Natural killer cell (primary cell): Measurements from ENCODE around the gene PRKN. TPM values are rescaled to one million over a fixed set of nuclear protein-coding genes. Genes with fewer than 3 reads are reported as not detected.

Source experiments
- ATAC-seq, 3 donors: fragments of 150-1000 bp in 2 of 3; fragments of 200-7000 bp in 1 of 3; cut with Tn5 transposase; 1 replicate in 1 of 3; 2 replicates in 2 of 3; pipeline ENCODE4 v1.10.0; 2021; ENCODE audit warnings: mild to moderate bottlenecking in 2 of 3, moderate library complexity in 2 of 3
- DNase-seq, 2 donors: peaks; one replicate each; pipeline versions ENCODE4 v3.0.0 to v3.0.0-alpha.2; 2013 to 2021; ENCODE audit warnings: mixed read lengths in 1 of 2
- H3K27ac ChIP-seq: one replicate; pipeline ENCODE4 v1.5.1; 2013; ENCODE audit warnings: mild to moderate bottlenecking, low read length
- H3K27me3 ChIP-seq: one replicate; pipeline ENCODE4 v1.6.1; 2013; ENCODE audit warnings: low read length; ENCODE audit not compliant: control insufficient read depth, insufficient read depth
- H3K36me3 ChIP-seq: one replicate; pipeline ENCODE4 v1.6.1; 2013; ENCODE audit warnings: low read length; ENCODE audit not compliant: control insufficient read depth, insufficient read depth
- H3K4me1 ChIP-seq: one replicate; pipeline ENCODE4 v1.6.1; 2013; ENCODE audit warnings: low read length; ENCODE audit not compliant: control insufficient read depth, insufficient read depth
- H3K4me3 ChIP-seq: one replicate; pipeline ENCODE4 v1.5.1; 2013; ENCODE audit warnings: low read length
- H3K9me3 ChIP-seq: one replicate; pipeline ENCODE4 v1.6.1; 2013; ENCODE audit warnings: low read length; ENCODE audit not compliant: control insufficient read depth, insufficient read depth
- H3K27ac Mint-ChIP-seq, 2 donors: one replicate each; pipeline ENCODE4 v1.8.0; 2022; ENCODE audit warnings: mild to moderate bottlenecking in 2 of 2, mixed read lengths in 2 of 2, moderate library complexity in 1 of 2
- H3K27me3 Mint-ChIP-seq, 2 donors: one replicate each; pipeline ENCODE4 v1.8.0; 2022; ENCODE audit warnings: low read depth in 2 of 2, mixed read lengths in 2 of 2
- H3K36me3 Mint-ChIP-seq: one replicate; pipeline ENCODE4 v1.8.0; 2022; ENCODE audit warnings: mixed read lengths
- H3K4me1 Mint-ChIP-seq, 2 donors: one replicate each; pipeline ENCODE4 v1.8.0; 2022; ENCODE audit warnings: mixed read lengths in 2 of 2
- H3K4me3 Mint-ChIP-seq: one replicate; pipeline ENCODE4 v1.8.0; 2022; ENCODE audit warnings: mild to moderate bottlenecking, moderate library complexity, mixed read lengths
- H3K9me3 Mint-ChIP-seq, 2 donors: one replicate each; pipeline ENCODE4 v1.8.0; 2022; ENCODE audit warnings: mixed read lengths in 2 of 2
- WGBS: methylation state at CpG from one replicate; pipeline ENCODE4 v1.1.7; 2013; ENCODE audit warnings: missing lambda C conversion rate; ENCODE audit not compliant: insufficient coverage; 5-methylcytosine and 5-hydroxymethylcytosine counted together
- intact Hi-C: fragments of 100-400 bp; cut with micrococcal nuclease; formaldehyde crosslinking; loops from one replicate; pipeline ENCODE4 v1.14.2; 2022
- total RNA-seq, 4 donors: library from RNA; stranded (reverse); fragments of 120-200 nt in 1 of 4; gene quantifications; one replicate each; pipeline versions ENCODE4 v1.2.3 to v1.2.4, GENCODE V29; 2013 to 2022
- TF ChIP-seq, protein P1 (sequence below): fragments of 200-600 bp; IDR thresholded peaks from one replicate; pipeline ENCODE4 v1.8.0; 2022; ENCODE audit warnings: antibody characterized with exemption

PRKN gene
- total RNA-seq, 3 donors from 2014 or later (not counting 1 experiment from before 2014, with no cell fraction given): 1.4 to 1.9 (median 1.9) TPM

DNA sequence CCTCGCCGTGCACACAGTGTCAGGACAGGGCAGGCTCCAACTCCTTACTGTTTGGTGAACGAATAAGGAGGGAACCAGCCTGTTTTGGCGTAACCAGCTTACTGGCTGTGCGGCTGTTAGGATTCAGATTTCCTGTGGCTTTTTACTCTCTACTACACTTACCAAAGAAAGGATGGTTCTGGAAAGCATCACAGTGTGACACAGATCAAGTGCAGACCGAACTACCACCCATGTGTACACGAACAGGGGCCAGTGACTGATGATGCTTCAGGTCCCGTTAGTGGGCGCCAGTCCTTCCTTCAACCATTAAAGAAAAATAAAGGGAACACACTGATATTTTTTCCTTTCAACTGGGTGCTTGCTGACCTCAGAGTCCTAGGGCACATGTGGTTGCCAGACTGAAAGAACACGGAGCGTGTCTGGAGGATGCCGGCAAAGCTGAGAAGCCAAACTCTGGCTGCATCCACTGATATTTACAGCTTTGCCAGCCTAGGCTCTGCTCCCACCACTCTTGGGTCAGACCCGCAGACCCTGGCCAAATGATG, 1101.4 kb downstream of the PRKN start:
- H3K4me1 ChIP-seq: peaks cover 3% of the 10 kb centered on the region
- Mint-ChIP-seq H3K27ac (no peak overlapping the region), H3K9me3 (peaks cover 0 to 2% of the 10 kb centered on the region in 2 donors), H3K4me1 (peaks cover 4 to 5% of the 10 kb centered on the region in 2 donors), H3K27me3 (peaks cover 0 to 2% of the 10 kb centered on the region in 2 donors), H3K36me3 (no peaks in the 10 kb centered on the region), H3K4me3 (no peak overlapping the region)
- ATAC-seq (peak in 1 of 3 donors; percentile 35), DNase-seq (no peak)
- intact Hi-C loops: no loop called here
- H3K9me3 ChIP-seq: no peaks in the 10 kb centered on the region
- no peaks in the 10 kb centered on the region for H3K36me3 ChIP-seq
- no peak overlapping the region for H3K4me3 ChIP-seq
- TF ChIP-seq, protein P1, sequence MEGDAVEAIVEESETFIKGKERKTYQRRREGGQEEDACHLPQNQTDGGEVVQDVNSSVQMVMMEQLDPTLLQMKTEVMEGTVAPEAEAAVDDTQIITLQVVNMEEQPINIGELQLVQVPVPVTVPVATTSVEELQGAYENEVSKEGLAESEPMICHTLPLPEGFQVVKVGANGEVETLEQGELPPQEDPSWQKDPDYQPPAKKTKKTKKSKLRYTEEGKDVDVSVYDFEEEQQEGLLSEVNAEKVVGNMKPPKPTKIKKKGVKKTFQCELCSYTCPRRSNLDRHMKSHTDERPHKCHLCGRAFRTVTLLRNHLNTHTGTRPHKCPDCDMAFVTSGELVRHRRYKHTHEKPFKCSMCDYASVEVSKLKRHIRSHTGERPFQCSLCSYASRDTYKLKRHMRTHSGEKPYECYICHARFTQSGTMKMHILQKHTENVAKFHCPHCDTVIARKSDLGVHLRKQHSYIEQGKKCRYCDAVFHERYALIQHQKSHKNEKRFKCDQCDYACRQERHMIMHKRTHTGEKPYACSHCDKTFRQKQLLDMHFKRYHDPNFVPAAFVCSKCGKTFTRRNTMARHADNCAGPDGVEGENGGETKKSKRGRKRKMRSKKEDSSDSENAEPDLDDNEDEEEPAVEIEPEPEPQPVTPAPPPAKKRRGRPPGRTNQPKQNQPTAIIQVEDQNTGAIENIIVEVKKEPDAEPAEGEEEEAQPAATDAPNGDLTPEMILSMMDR: no peak
- no peak overlapping the region for H3K27ac ChIP-seq
- WGBS: 94% methylated on average over 13 of the region's 13 CpGs
- H3K27me3 ChIP-seq: no peaks in the 10 kb centered on the region

DNA sequence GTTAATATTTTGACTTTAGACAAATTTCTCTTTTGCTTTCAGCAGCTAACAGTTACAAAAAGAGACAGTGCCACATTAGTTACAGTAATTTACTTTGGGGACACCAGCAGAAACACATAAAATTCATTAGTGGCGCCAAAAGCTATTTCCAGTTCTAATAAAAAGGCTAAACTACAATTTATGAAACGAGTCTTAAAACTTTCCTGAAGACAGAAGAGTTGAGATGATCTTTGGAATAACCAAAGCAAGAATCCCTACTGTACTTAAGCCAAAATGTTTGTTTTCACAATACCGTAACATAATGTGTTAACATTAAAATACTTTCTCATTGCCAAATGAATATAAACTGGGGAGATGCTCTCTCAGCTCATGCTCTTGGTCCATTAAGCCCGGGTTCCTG, 1103.5 kb downstream of the PRKN start:
- Mint-ChIP-seq H3K9me3 (peaks cover 0 to 2% of the 10 kb centered on the region in 2 donors), H3K4me3 (no peak overlapping the region), H3K27me3 (peaks cover 0 to 2% of the 10 kb centered on the region in 2 donors), H3K4me1 (no peaks in the 10 kb centered on the region), H3K36me3 (no peaks in the 10 kb centered on the region), H3K27ac (no peak overlapping the region)
- Histone ChIP-seq H3K4me1 (no peaks in the 10 kb centered on the region), H3K4me3 (no peak overlapping the region), H3K36me3 (no peaks in the 10 kb centered on the region), H3K27ac (no peak overlapping the region), H3K27me3 (no peaks in the 10 kb centered on the region), H3K9me3 (no peaks in the 10 kb centered on the region)
- DNase-seq (no peak), ATAC-seq (no peak)
- TF ChIP-seq, protein P1: no peak
- intact Hi-C loops: no loop called here
- 83% methylated on average over 4 of the region's 4 CpGs for whole genome bisulfite sequencing

DNA sequence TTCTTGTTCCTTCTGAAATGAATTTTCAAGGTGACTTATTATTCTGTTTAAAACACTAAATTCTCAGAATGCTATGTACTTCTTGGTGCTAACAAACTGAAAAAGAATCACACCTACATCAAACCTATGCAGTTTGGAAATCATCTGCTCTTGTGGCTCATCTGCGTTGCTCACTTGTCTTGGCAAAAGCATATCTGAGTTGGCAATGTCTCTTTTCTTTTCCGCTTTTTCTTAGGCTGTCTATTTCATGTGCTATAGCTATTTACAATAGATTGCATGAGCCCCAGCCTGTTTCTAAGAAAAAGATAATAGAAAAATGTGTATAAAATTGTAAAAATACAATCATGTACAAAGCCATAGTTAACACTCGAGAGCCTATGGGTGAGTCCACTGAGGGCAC, 1104.8 kb downstream of the PRKN start:
- no peak for DNase-seq
- TF ChIP-seq, protein P1: no peak
- no peaks in the 10 kb centered on the region for H3K9me3 Mint-ChIP-seq
- Histone ChIP-seq H3K27me3 (no peaks in the 10 kb centered on the region), H3K4me1 (no peaks in the 10 kb centered on the region), H3K27ac (no peak overlapping the region), H3K36me3 (no peaks in the 10 kb centered on the region), H3K4me3 (no peak overlapping the region), H3K9me3 (no peaks in the 10 kb centered on the region)
- no peak overlapping the region for H3K27ac Mint-ChIP-seq
- no peak for ATAC-seq
- H3K4me3 Mint-ChIP-seq: no peak overlapping the region
- intact Hi-C loops: no loop called here
- H3K36me3 Mint-ChIP-seq: no peaks in the 10 kb centered on the region
- peaks cover 0 to 2% of the 10 kb centered on the region in 2 donors for H3K27me3 Mint-ChIP-seq
- no peaks in the 10 kb centered on the region for H3K4me1 Mint-ChIP-seq
- WGBS: 95% methylated on average over 3 of the region's 3 CpGs

DNA sequence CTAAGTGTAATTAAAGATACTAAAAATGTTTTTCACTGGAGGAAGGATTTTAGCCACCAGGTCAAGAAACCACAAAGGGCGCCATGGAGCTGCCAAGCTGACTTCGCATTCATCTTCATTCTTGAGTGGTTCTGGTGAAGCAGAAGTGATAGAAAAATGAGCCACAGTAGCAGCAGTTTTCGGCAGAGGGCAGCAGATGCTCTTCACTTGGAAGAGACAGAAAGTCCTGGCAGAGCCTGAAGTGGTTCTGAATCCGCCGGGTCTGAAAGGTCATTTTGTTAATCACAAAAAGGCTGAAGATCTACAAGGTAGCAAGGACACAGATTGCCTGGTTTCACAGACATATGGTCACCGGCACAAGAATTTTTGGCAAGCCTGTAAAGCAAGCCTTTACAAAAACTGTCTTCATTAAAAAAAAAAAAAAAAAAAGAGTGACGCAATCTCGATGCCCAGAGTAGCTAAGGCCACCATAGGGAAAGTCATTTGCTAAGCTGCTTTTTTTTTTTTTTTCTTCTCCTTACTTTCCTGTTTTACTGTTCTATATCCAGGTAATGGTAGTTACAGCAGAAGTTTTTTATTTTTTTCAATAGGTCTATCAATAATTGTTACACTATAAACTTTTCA, 1108.6 kb downstream of the PRKN start:
- H3K9me3 ChIP-seq: no peaks in the 10 kb centered on the region
- H3K36me3 ChIP-seq: no peaks in the 10 kb centered on the region
- H3K4me1 Mint-ChIP-seq: no peaks in the 10 kb centered on the region
- no peak overlapping the region for H3K27ac Mint-ChIP-seq
- peaks cover 0 to 2% of the 10 kb centered on the region in 2 donors for H3K27me3 Mint-ChIP-seq
- H3K4me3 ChIP-seq: no peak overlapping the region
- TF ChIP-seq, protein P1: no peak
- intact Hi-C loops: no loop called here
- no peaks in the 10 kb centered on the region for H3K27me3 ChIP-seq
- H3K4me1 ChIP-seq: no peaks in the 10 kb centered on the region
- DNase-seq: no peak
- no peaks in the 10 kb centered on the region for H3K9me3 Mint-ChIP-seq
- WGBS: 64% methylated on average over 6 of the region's 8 CpGs
- H3K4me3 Mint-ChIP-seq: no peak overlapping the region
- no peak overlapping the region for H3K27ac ChIP-seq
- H3K36me3 Mint-ChIP-seq: no peaks in the 10 kb centered on the region
- no peak for ATAC-seq
